Tibial nerve (tissue), 4 donors: Measurements from ENCODE around the gene SHC1. TPM values are rescaled to one million over a fixed set of nuclear protein-coding genes. Genes with fewer than 3 reads are reported as not detected.

Source experiments
- DNase-seq, 2 donors: peaks; one replicate each; pipeline ENCODE4 v3.0.0-alpha.2; 2019; ENCODE audit warnings: low spot score in 2 of 2
- H3K27ac ChIP-seq, 4 donors: fragments of 200-600 bp; sonication (generic) in 3 of 4; one replicate each; pipeline ENCODE4 v1.5.1; 2017 to 2019; ENCODE audit warnings: mild to moderate bottlenecking in 1 of 4
- H3K27me3 ChIP-seq, 2 donors: fragments of 200-600 bp; sonication (generic) in 1 of 2; one replicate each; pipeline versions ENCODE4 v1.5.1 to v1.6.0; 2017 to 2019
- H3K36me3 ChIP-seq, 3 donors: fragments of 200-600 bp; sonication (generic); one replicate each; pipeline ENCODE4 v1.5.1; 2018 to 2019
- H3K4me1 ChIP-seq, 4 donors: fragments of 200-600 bp; sonication (generic) in 3 of 4; one replicate each; pipeline ENCODE4 v1.5.1; 2017 to 2019
- H3K4me3 ChIP-seq, 4 donors: fragments of 200-600 bp; sonication (generic) in 3 of 4; one replicate each; pipeline ENCODE4 v1.5.1; 2017 to 2019; ENCODE audit warnings: mild to moderate bottlenecking in 1 of 4, moderate library complexity in 1 of 4
- H3K9me3 ChIP-seq, 4 donors: fragments of 200-600 bp; sonication (generic) in 3 of 4; one replicate each; pipeline ENCODE4 v1.5.1; 2017 to 2019
- EP300 ChIP-seq, 2 donors: sonication (generic); formaldehyde crosslinking; IDR thresholded peaks; one replicate each; pipeline ENCODE4 v1.6.1; 2017; ENCODE audit warnings: antibody characterized with exemption in 2 of 2, mild to moderate bottlenecking in 1 of 2
- POLR2A ChIP-seq, 2 donors: fragments of 450-650 bp; IDR thresholded peaks; one replicate each; pipeline ENCODE4 v1.6.1; 2017; ENCODE audit warnings: antibody characterized with exemption in 2 of 2, mild to moderate bottlenecking in 2 of 2, moderate library complexity in 2 of 2
- WGBS, 2 donors: methylation state at CpG; one replicate each; pipeline ENCODE4 v1.1.5; 2018; 5-methylcytosine and 5-hydroxymethylcytosine counted together
- total RNA-seq, 4 donors: library from RNA; depleted of rRNA; stranded (reverse); fragments of >200 nt; gene quantifications; one replicate each; pipeline ENCODE4 v1.1.0, GENCODE V29; 2016
- TF ChIP-seq, protein P1 (sequence below), 5 experiments: fragments of 200-600 bp in 3 of 5; fragments of 450-650 bp in 2 of 5; sonication (generic) in 3 of 5; IDR thresholded peaks; one replicate each; pipeline ENCODE4 v1.5.1; 2016 to 2019; ENCODE audit warnings: antibody characterized with exemption in 5 of 5, mild to moderate bottlenecking in 3 of 5, moderate library complexity in 2 of 5

Gene SHC1
- total RNA-seq, 4 donors from 2014 or later: 82.9 to 168 (median 101) TPM

DNA sequence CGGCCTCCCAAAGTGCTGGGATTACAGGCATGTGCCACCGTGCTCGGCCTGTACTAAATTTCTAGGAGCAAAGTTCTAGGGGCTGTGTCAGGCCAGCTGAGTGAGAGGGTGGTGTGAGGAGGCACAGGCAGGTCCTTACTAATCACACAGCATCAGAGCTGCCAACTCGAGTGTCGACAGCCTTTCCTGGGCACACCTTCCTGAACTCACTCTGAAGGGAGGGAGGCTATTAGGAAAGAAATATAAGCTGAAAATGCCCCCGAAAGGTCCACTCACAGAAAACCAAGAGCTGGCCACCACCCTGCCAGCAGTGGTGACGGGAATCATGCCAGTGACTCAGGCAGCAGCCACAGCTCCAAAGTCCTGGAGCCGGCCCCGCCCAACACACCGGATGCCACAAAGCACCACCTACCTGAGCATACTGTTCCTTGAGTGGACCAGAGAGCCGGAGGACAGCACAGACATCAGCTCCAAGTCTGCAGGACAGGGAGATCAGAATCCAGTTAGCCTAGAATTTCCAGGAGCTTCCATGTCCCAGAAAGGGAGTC lies 38.5 kb downstream of the SHC1 start:
- peak overlapping the region in 1 of 4 donors; percentile 40 for H3K27ac ChIP-seq
- no peaks in the 10 kb centered on the region for H3K9me3 ChIP-seq
- H3K27me3 ChIP-seq: no peaks in the 10 kb centered on the region
- TF ChIP-seq EP300 (IDR thresholded peaks at IDR 0.05): no peak
- TF ChIP-seq, protein P1, sequence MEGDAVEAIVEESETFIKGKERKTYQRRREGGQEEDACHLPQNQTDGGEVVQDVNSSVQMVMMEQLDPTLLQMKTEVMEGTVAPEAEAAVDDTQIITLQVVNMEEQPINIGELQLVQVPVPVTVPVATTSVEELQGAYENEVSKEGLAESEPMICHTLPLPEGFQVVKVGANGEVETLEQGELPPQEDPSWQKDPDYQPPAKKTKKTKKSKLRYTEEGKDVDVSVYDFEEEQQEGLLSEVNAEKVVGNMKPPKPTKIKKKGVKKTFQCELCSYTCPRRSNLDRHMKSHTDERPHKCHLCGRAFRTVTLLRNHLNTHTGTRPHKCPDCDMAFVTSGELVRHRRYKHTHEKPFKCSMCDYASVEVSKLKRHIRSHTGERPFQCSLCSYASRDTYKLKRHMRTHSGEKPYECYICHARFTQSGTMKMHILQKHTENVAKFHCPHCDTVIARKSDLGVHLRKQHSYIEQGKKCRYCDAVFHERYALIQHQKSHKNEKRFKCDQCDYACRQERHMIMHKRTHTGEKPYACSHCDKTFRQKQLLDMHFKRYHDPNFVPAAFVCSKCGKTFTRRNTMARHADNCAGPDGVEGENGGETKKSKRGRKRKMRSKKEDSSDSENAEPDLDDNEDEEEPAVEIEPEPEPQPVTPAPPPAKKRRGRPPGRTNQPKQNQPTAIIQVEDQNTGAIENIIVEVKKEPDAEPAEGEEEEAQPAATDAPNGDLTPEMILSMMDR (IDR thresholded peaks at IDR 0.05): no peak
- TF ChIP-seq POLR2A (IDR thresholded peaks at IDR 0.05): no peak
- H3K4me1 ChIP-seq: peaks cover 0 to 30% (median 6%) of the 10 kb centered on the region in 4 donors
- peaks cover 0 to 51% (median 5%) of the 10 kb centered on the region in 3 donors for H3K36me3 ChIP-seq
- no peak for DNase-seq
- WGBS, 2 donors: 93 to 97% methylated on average over 11 of the region's 11 CpGs
- no peak overlapping the region for H3K4me3 ChIP-seq

- no peaks in the 10 kb centered on the region for H3K9me3 ChIP-seq
- no peak overlapping the region for H3K27ac ChIP-seq
- H3K36me3 ChIP-seq: peaks cover 0 to 98% (median 18%) of the 10 kb centered on the region in 3 donors
- no peak overlapping the region for H3K4me3 ChIP-seq
- peaks cover 0 to 12% (median 0%) of the 10 kb centered on the region in 4 donors for H3K4me1 ChIP-seq
- TF ChIP-seq POLR2A (IDR thresholded peaks at IDR 0.05) (no peak), EP300 (IDR thresholded peaks at IDR 0.05) (no peak)
- TF ChIP-seq, protein P1 (IDR thresholded peaks at IDR 0.05): no peak
- DNase-seq: no peak
- 94 to 95% methylated on average over 13 of the region's 13 CpGs for WGBS, 2 donors
- H3K27me3 ChIP-seq: no peaks in the 10 kb centered on the region
These were observed 44.3 kb downstream of the SHC1 start for GRCh38 chr1:154926201-154926600.

GRCh38 chr1:154925335-154926170 lies 45.0 kb downstream of the SHC1 start:
- no peaks in the 10 kb centered on the region for H3K27me3 ChIP-seq
- H3K4me1 ChIP-seq: peaks cover 0 to 8% (median 0%) of the 10 kb centered on the region in 4 donors
- DNase-seq: no peak
- no peaks in the 10 kb centered on the region for H3K9me3 ChIP-seq
- peaks cover 0 to 98% (median 18%) of the 10 kb centered on the region in 3 donors for H3K36me3 ChIP-seq
- H3K27ac ChIP-seq: no peak overlapping the region
- no peak overlapping the region for H3K4me3 ChIP-seq
- TF ChIP-seq POLR2A (IDR thresholded peaks at IDR 0.05) (no peak), EP300 (IDR thresholded peaks at IDR 0.05) (no peak)
- TF ChIP-seq, protein P1 (IDR thresholded peaks at IDR 0.05): no peak
- 88 to 93% methylated on average over 3 of the region's 3 CpGs for WGBS, 2 donors

GRCh38 chr1:154923695-154924094 lies 46.9 kb downstream of the SHC1 start:
- 89 to 98% methylated on average over 3 of the region's 3 CpGs for WGBS, 2 donors
- no peak for TF ChIP-seq EP300 (IDR thresholded peaks at IDR 0.05)
- TF ChIP-seq POLR2A (IDR thresholded peaks at IDR 0.05): no peak
- TF ChIP-seq, protein P1 (IDR thresholded peaks at IDR 0.05): no peak
- DNase-seq: no peak
- H3K27ac ChIP-seq: no peak overlapping the region
- no peaks in the 10 kb centered on the region for H3K9me3 ChIP-seq
- H3K27me3 ChIP-seq: no peaks in the 10 kb centered on the region
- no peak overlapping the region for H3K4me3 ChIP-seq
- H3K4me1 ChIP-seq: no peaks in the 10 kb centered on the region
- H3K36me3 ChIP-seq: peaks cover 0 to 98% (median 18%) of the 10 kb centered on the region in 3 donors

DNA sequence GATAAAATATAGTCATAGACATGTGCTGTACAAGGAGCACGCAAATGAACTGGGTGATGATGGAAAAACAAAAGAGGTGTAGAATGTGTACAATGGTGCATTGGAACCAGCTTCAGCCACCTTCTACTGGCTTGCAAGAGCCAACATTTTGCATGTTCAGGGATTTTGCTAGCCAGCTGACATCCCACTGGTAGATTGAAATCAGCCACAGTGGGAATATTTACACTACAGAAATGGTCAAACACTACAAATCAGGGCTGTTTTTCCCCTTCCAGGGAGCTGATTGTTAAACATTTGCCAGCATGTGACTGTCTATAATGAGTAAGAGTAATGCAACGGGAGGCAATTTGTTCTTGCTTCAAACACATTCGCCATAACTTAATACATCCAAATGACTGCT lies 57.3 kb downstream of the SHC1 start:
- WGBS, 2 donors: 86 to 88% methylated on average over 3 of the region's 3 CpGs
- H3K9me3 ChIP-seq: no peaks in the 10 kb centered on the region
- TF ChIP-seq EP300 (IDR thresholded peaks at IDR 0.05): no peak
- TF ChIP-seq, protein P1 (IDR thresholded peaks at IDR 0.05): no peak
- TF ChIP-seq POLR2A (IDR thresholded peaks at IDR 0.05): no peak
- no peak overlapping the region for H3K27ac ChIP-seq
- peaks cover 0 to 39% (median 0%) of the 10 kb centered on the region in 3 donors for H3K36me3 ChIP-seq
- no peaks in the 10 kb centered on the region for H3K4me1 ChIP-seq
- DNase-seq: no peak
- no peak overlapping the region for H3K4me3 ChIP-seq
- H3K27me3 ChIP-seq: no peaks in the 10 kb centered on the region
